ENCODE measurements around the gene RAB7A.

Gene RAB7A

GRCh38 chr3:128784232-128784631, 58.2 kb downstream of the RAB7A start:
- TF ChIP-seq, protein P1, sequence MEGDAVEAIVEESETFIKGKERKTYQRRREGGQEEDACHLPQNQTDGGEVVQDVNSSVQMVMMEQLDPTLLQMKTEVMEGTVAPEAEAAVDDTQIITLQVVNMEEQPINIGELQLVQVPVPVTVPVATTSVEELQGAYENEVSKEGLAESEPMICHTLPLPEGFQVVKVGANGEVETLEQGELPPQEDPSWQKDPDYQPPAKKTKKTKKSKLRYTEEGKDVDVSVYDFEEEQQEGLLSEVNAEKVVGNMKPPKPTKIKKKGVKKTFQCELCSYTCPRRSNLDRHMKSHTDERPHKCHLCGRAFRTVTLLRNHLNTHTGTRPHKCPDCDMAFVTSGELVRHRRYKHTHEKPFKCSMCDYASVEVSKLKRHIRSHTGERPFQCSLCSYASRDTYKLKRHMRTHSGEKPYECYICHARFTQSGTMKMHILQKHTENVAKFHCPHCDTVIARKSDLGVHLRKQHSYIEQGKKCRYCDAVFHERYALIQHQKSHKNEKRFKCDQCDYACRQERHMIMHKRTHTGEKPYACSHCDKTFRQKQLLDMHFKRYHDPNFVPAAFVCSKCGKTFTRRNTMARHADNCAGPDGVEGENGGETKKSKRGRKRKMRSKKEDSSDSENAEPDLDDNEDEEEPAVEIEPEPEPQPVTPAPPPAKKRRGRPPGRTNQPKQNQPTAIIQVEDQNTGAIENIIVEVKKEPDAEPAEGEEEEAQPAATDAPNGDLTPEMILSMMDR (IDR thresholded peaks at IDR 0.05; ENCODE audit: low read depth, low read length): peak; percentile 31
- DNase-seq (ENCODE audit: extremely low read depth, low read depth): no peak

GRCh38 chr3:128784843-128785242, 58.9 kb downstream of the RAB7A start:
- DNase-seq (ENCODE audit: extremely low read depth, low read depth): no peak
- TF ChIP-seq, protein P1 (IDR thresholded peaks at IDR 0.05; ENCODE audit: low read depth, low read length): no peak

- TF ChIP-seq, protein P1 (IDR thresholded peaks at IDR 0.05; ENCODE audit: low read depth, low read length): no peak
- DNase-seq (ENCODE audit: extremely low read depth, low read depth): no peak
These were observed 60.5 kb downstream of the RAB7A start for GRCh38 chr3:128786434-128787020.

DNA sequence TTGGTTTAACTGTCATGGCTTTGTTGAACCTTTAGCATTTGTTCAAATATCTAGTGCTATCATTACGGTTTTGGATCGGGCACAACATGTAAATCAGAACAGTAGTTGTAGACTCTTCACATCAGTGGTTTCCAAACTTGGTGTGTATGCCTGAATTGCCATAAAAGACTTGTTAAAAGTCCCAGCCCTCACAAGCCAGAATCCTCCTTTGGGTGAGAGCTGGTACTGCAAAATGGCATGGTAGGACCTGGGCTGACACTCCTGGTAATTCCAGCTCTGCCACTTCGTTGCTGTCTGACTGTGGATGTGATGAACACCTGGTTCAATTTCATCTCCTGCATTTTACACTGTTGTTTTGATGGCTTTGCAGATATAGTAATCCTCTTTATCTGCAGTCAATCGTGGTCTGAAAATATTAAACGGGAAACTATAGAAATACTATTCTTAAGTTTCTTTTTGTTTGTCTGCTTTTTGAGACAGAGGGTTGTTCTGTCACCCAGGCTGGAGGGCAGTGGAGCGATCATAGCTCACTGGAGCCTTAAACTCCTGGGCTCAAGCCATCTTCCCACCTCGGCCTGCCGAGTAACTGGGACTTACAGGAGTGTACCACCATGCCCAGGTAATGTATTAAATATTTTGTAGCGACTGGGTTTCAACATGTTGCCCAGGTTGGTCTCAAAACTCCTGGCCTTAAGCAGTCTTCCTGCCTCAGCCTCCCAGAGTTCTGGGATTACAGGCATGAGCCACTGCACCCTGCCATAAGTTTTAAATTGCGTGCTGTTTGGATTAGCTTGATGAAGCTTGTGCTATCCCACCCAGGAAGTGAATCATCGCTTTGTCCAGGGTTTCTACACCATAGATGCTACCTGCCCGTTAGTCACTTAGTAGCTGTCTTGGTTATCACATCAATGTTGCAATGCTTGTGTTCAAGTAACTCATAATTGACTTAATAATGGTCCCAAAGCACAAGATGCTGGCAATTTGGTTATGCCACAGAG, 61.6 kb downstream of the RAB7A start:
- no peak for DNase-seq (ENCODE audit: extremely low read depth, low read depth)
- TF ChIP-seq, protein P1 (IDR thresholded peaks at IDR 0.05; ENCODE audit: low read depth, low read length): peak; percentile 4

- TF ChIP-seq, protein P1 (IDR thresholded peaks at IDR 0.05; ENCODE audit: low read depth, low read length): no peak
- no peak for DNase-seq (ENCODE audit: extremely low read depth, low read depth)
These were observed 62.4 kb downstream of the RAB7A start for GRCh38 chr3:128788268-128788869.

- DNase-seq (ENCODE audit: extremely low read depth, low read depth): no peak
- TF ChIP-seq, protein P1 (IDR thresholded peaks at IDR 0.05; ENCODE audit: low read depth, low read length): no peak
These were observed 68.2 kb downstream of the RAB7A start for GRCh38 chr3:128794067-128794768.

Measured in AG09319 (cell line).